CD4-positive, alpha-beta T cell treated with Interleukin-2 at 100 ng/mL for 4 hours (primary cell): ENCODE data around the gene CPNE8.

ENCODE experiments used
- DNase-seq: peaks from one replicate; pipeline ENCODE4 v3.0.0-alpha.2; 2020; ENCODE audit warnings: low spot score

The CPNE8 gene

GRCh38 chr12:38633511-38633910, 271.9 kb downstream of the CPNE8 start:
- DNase-seq: no peak

- no peak for DNase-seq
These were observed 276.3 kb downstream of the CPNE8 start for GRCh38 chr12:38629064-38629463.

DNA sequence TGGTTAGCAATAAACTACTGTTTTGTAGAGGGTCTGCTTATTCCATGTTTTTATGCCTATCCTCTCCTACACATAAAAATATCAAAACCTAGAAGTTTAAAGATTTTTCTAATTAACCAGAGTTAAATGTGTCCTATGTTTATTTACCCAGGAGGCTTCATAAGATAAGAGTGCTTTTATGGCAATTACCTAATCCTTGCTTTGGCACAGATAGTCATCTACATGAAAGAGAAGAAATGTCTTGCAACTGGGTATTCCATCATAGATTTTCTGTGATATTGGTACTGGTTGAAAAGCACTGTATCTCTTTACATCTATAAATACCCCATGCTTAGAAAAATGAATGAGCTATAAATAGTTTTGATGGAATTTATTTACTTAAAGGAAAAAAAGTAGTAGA, 277.1 kb downstream of the CPNE8 start:
- DNase-seq: no peak

- DNase-seq: no peak
These were observed 280.1 kb downstream of the CPNE8 start for GRCh38 chr12:38625306-38625705.

GRCh38 chr12:38614171-38614570, 291.2 kb downstream of the CPNE8 start:
- no peak for DNase-seq

GRCh38 chr12:38610808-38611350, 294.5 kb downstream of the CPNE8 start:
- DNase-seq: no peak

GRCh38 chr12:38607295-38607694, 298.1 kb downstream of the CPNE8 start:
- DNase-seq: no peak
